GM18873 (cell line): ENCODE measurements around the gene IQGAP2.
"Not testable (repeated sequence)": the region's sequence is repeated elsewhere in the genome, so short reads cannot be mapped to it uniquely, and the experiment has no call there.

Source experiments
- ATAC-seq: cut with Tn5 transposase; IDR thresholded peaks from one replicate; pipeline ENCODE4 v1.9.1; 2021; ENCODE audit warnings: mild to moderate bottlenecking, moderate library complexity, moderate number of reproducible peaks; ENCODE audit not compliant: unreplicated experiment, low FRiP score

IQGAP2 gene

DNA sequence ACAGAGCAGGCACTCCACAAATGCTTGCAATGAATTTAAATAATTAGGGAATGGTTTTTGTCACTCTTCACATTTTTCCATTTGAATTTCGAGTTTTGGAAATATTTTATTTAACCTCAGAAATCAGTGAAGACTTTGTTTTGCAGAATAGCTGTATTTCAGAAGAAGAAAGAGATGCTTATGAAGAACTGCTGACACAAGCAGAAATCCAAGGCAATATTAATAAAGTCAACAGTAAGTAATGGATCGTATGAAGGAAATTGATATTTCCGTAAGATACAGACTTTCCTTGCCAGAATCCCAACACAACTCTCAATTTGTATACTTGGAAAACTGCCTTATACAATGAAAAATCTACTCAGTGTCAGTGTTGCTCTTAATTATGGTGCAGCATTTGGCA is 189.6 kb downstream of the IQGAP2 start:
- ATAC-seq: no peak

DNA sequence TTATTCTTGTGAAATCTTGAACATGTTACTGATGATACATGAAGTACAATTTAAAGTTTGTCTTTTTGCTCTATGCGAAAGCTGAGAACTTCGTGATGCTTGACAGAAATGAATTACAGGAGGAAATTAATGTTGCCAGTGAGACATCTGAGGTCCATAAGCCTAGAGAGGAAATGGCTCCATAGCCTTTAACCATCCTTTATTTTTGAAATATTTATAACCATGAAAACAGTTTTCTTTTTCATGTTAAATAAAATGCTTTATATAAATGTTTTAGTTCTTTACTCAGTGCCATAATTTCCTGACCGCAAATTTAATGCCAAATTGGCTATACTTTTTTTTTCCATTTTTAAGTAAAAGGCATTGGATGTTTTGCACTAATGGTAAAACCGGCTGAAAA is 191.0 kb downstream of the IQGAP2 start:
- no peak for ATAC-seq

DNA sequence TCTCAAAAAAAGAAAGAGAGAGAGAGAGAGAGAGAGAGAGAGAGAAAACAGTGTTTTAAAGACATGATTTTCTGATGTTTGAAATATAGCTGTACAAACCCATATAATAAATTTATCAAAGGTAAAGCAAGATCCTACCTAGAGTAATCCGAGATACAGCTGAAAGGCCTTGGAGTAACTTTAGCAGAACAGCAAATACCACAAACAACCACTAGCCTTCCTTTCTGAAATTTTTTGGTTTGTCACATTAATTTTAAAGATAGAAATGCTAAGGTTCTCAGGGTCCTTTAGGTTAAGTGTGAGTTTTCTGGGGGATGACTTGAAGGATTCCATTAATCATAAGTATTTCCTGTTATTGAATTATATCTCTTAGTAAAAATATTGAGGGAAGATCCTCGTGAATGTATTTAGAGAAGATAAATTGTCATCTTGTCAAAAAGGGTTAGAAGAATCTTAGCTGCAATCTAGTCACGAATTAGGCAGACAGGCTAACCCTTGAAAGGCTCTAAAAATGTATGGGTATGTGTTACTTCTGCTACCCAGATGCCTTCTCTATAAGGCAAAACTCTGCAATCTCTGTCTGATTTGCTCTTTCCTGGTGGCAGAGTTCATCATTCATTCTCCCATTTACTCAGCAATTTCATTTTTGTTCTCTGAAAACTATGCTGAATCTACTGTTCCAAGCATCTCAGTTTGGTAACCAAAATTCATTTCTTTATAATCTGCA is 192.8 kb downstream of the IQGAP2 start:
- ATAC-seq: no peak

DNA sequence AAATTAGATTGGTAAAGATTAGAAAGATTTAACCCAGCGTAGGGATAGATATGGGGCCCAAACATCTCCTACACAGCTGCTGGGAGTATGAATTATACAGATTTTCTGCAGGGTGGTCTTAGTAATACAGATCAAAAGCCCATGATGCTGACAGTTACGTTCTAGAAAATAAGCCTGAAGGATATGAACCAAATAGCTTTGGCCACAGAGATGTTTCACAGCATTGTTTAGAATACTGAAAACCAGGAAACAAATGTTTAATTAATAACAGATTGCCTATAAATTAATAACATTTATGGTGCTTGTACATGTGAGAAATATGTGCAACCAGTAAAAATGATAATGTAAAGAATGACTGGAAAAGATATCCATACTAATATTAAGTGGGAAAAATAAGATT is 195.4 kb downstream of the IQGAP2 start:
- ATAC-seq: no peak

DNA sequence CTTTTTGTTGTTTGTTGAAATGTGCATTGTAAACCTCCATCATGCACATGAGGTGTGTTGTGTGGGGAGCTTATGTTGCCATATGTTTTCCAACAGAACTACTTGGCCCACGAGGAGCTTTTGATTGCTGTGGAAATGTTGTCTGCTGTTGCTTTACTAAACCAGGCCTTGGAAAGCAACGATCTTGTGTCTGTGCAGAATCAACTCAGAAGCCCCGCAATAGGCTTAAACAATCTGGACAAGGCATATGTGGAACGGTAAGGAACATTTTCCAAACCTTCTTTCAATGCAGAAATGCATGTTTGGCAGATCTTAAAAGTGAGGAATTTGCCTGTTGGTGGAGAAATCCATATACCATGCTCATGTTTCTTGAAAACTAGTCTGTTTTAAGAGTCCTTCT is 197.6 kb downstream of the IQGAP2 start:
- no peak for ATAC-seq

DNA sequence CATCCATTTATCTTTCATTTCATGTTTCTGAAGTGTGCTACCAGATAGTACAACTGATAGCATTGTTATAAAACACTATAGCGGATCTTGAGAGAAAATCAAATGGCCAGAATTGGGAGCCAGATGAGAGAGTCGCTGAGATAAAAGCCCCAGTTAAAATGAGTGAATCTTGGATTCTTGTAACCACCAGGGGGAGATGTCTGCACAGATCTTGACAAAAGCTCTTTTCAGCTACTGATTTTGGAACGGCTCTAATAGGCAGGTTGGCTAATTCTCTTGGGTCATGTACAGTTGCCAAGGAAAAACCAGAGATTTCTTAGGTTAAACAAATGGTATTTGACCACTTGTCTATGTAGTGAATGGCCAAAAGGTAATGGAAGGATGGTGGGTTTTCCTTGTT is 198.4 kb downstream of the IQGAP2 start:
- no peak for ATAC-seq

DNA sequence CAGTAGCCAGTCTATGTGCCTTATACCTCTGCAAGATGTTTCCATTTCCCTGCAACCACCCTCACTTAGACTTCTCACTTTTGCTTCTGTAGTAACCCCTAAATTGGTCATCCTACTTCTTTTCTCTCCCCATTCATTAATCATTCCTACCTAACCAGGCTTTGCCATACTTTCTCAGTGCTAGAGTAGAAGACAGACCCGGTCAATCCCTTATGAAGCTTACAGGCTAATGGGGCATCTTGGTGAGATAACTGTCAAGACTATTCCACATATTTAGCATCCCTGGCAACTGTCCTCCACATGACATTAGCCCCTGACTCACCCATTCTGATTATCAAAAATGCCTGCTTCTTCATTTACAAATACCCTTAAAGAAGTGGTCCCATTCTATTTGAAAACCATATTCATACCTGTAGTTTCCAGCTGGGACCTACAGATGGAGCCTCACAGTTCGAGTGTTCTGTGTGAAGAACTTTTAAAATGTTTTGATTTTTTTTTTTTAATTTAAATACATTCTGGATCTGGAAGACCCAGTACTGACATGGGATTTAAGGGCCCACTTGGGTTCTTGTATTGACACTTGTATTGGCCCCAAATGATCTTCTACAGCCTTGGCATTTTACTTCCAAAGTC is 199.1 kb downstream of the IQGAP2 start:
- ATAC-seq: no peak

DNA sequence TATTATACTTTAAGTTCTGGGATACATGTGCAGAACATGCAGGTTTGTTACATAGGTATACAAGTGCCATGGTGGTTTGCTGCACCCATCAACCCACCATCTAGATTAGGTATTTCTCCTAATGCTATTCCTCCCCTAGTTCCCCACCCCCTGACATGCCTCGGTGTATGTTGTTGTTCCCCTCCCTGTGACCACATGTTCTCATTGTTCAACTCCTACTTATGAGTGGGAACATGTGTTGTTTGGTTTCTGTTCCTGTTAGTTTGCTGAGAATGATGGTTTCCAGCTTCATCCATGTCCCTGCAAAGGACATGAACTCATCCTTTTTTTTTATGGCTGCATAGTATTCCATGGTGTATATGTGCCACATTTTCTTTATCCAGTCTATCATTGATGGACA is 200.9 kb downstream of the IQGAP2 start:
- ATAC-seq: not testable (repeated sequence)

DNA sequence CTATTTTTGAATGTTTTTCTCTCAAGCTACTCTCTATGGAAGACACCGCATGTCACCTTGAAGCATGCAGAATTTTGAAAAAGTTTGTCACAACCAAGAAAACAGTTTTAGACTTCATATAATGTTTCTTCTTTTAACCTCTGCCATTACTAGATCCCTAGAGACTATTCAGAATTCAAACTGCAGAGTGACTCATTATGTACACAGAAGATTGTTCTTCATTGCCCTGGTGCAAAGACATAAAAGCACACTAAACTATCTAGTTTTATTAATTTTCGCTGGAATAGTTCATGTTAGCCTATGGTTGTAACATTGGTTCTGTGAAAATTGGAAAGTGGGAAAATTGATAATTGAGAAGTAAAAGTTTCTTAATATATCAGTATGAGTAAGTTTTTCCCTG is 201.8 kb downstream of the IQGAP2 start:
- no peak for ATAC-seq

DNA sequence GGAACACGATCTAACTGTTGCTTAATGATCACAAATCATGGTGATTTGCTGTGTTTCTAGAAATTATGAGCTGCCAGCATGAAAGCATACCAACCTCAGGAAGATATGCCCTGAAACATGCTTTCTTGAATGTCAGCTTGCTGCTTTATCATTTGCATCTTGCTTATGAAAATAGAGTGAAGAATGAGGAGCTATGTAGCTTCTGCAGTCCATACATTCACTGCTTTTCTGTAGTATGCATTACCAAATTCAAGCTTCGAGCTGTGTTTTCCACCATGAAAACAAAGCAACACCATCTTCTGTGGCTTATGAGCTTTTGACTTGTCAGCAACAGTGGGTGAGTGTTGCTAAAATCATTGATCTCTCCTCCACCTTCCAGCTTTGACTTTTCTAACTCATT is 203.6 kb downstream of the IQGAP2 start:
- ATAC-seq: no peak

DNA sequence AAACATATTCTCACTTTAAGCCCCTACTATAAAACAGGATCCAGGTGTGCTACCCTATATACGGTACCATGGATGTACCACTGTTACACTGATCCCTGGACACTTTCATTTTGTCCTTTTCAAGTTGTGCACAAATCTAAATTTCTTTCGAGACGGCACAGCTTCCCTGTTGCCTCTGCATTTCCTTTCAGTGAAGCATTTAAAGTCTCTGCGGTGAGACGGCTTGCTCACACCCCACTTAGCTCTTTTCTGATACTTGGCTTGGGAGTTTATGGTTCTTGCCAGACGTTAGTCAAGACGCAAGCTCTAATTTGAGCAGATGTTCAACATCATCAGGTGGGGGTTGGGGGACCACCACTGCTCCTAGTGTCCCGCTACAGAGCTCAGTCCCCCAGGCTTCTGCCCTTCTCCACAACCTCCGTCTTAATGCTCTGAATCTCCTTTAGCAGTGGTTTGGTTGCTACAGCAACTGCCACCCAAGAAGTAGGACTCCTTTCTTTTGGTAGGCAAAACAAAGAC is 204.3 kb downstream of the IQGAP2 start:
- ATAC-seq: no peak

DNA sequence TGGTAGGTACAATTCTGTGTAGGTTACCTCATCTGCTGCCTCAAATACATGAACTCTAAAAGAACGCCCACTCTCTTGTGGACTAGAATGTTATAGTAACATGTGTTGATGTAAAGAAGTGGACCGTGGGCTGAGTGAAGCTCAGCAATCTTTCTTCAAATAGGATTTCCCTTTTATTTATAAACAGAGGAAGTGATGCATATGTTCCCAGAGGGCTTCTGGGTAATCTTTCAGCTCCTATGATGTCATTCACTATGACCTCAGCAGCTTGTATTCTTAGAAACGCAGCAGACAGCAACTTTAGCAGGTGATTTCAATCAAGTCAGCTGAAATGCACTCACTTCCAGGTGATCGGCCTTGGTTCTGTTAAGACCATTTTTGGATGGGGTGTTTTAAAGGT is 205.7 kb downstream of the IQGAP2 start:
- no peak for ATAC-seq

DNA sequence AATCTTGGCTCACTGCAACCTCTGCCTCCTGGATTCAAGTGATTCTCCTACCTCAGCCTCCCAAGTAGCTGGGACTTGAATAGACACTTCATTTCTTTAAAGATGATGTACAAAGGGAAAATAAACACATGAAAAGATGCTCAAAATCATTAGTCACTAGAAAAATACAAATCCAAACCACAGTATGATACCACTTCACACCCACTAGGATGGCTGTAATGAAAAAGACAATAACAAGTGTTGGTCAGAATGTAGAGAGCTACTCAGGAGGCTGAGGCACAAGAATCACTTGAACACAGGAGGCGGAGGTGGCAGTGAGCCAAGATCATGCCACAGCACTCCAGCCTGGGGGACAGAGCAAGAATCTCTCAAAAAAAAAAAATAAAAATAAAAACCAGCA is 207.1 kb downstream of the IQGAP2 start:
- ATAC-seq: no peak

DNA sequence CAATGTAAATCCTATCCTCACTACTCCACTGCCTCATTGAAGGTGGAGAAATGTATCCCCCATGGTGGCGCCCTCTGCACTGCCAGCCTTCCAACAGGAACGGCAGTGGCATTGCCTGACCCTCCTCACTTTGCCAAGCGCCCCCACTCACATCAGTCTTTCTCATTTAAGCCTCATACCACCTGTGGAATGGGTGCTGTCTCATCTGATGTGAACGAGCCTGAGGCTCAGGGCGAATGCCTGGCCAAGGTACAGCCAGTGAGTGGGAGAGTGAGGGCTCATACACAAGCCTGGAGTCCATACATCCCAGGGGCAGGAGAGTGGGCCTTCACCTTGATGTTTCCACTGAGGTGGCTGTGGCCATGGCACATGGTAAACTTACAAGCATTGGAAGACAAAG is 209.9 kb downstream of the IQGAP2 start:
- ATAC-seq: no peak

DNA sequence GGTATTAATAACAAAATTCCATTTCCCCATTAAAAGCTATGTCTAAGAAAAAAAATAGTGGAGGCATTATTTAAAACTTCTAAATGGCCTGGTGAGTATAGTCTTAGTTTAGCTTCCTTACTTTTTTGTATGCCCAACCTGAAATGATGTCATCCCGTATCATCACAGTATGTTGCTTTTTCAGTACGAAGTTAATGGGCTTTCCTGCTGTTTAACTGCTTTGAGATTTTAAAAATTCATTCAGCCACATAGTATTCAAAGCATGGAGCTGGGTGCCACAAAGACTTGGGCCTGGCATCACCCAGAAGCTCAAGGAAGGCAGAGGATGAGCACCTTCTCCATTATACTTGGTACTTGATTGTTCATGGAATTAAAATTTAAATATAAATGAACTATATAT is 212.7 kb downstream of the IQGAP2 start:
- ATAC-seq: no peak

DNA sequence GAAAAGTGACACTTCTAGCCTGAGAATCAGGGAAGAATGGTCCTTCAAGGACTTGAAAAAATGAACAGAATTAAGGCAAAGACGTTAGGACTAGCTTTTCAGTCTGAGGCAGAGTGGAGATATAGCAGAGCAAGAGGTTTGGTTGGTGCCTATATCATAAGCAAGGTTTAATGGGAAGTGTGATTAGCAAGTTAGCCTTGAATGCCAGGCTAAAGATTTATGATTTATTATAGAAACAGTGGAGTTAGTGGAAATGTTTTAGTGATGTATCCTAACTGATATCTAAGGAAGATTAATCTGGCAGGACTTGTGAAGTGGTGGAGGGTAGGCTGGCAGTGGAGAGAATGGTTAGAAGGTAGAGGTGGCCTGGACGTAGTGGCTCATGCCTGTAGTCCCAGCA is 213.1 kb downstream of the IQGAP2 start:
- no peak for ATAC-seq

DNA sequence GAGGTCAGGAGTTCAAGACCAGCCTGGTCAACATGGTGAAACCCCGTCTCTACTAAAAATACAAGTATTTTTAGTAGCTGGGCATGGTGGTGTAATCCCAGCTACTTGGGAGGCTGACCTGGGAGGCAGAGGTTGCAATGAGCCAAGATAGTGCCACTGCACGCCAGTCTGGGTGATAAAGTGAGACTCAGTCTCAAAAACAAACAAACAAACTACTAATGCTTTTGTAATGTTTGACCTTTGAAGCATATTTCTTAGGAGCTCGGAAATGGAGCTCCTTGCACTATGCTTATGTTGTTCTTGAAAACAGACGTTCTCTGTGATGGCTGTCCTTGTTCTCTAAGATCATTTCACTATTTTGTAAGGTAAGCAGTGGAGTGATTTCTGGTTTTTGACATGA is 214.1 kb downstream of the IQGAP2 start:
- no peak for ATAC-seq

DNA sequence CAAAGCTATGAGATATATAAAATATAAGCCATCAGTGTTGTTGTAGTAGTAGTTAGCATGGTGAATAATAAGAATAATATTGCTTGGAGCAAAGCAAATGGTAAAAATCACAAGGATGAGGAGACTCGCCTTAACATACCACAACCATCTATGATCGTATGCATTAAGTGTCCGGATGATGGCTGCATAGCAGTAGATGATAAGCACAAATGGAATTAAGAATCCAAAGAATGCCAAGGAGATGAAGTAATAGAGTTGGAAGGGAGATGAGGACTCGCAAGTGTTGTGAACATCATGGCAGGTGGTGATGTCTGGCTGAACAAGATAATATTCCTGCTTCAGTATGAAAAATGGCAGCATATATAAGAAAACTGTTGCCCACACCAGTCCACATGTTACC is 214.6 kb downstream of the IQGAP2 start:
- ATAC-seq: no peak

DNA sequence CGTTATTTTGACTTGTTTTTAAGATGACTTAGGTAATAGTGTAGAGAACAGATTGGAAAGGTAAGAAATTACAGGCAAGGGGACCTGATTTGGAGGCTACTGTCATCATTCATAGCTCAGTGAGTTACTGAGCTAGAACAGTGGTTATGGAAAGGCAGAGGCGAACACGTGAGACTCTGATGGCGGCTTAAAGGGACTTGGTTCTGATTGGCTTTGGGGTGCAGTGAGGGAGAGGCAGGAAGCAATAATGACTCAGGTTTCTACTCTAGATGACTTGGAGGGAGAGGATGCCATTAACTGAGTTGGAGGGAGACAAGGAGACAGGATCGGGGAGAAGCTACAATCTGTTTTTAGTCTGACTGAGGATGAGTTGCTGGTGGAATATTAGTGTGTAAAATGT is 217.1 kb downstream of the IQGAP2 start:
- ATAC-seq: no peak

DNA sequence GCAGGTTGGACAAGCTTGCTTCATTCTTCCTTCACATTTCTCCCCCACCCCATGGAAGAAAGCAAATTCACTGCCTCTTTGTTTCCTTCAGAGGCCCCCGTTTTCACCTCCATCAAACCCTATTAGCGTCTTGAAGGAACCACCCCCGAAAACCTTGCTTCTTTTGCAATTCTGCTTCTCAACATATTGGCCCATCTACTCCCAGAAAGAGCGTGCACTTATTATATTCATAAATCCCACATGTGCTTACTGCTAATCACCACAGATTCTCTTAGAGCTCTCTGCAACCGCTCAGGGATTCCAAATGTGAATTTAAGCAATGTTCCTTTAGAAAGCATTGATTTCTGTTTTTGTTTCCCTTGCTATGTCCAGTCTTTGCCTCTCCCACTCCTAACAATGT is 219.0 kb downstream of the IQGAP2 start:
- ATAC-seq: no peak

DNA sequence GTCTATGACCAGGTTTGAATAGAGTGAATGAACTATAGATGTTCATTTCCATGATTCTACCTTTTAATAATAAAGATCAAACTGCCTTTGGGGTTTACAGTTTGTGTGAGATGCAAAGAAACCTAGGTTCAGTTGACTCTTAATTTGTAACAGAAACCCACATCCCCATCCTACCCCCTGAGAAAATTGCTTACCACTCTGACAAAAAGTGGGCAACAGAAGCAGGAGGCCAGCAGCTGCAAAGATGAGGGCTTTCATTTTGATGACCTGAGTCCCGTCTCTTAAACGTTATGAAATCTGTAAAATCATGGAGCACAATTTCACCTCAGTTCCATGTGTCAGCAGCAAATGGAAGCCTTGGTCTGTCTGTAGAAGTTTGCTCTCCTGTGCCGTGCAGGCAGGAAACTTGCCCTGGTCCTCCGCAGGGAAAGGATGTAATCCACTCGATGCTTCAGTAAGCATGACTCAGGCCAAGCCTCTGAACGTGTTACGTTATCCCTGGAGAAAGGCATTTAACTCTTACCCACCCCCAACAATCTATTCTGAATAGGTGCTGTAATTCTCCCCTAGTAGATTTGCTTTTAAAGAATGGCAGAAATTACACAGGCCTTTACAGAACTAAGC is 220.0 kb downstream of the IQGAP2 start, which contains the start of gene F2RL2:
TSS of gene F2RL2 (minus strand) at position 431 of the 624 bp plus-strand sequence. CDS start at position 258, 173 bp downstream.
- ATAC-seq: no peak
